ENCODE data around the gene CALHM1. TPM values are rescaled to one million over a fixed set of nuclear protein-coding genes. Genes with fewer than 3 reads are reported as not detected.

Gene CALHM1
- total and polyA plus RNA-seq, 8 donors, result 0.16 TPM; not detected in 7

- no peak overlapping the region for H3K4me3 ChIP-seq
- FAIRE-seq, result no peak
Observed at GRCh38 chr10:103457176-103457712, 1.5 kb downstream of the CALHM1 start.

GRCh38 chr10:103456074-103456660 is 2.5 kb downstream of the CALHM1 start:
- Histone ChIP-seq H3K27ac (no peak overlapping the region), H3K36me3 (no peaks in the 10 kb centered on the region), H3K4me1 (peaks cover 0 to 4% (median 0%) of the 10 kb centered on the region in 3 donors), H3K9me3 (no peaks in the 10 kb centered on the region), H3K4me3 (no peak overlapping the region), H3K27me3 (no peaks in the 10 kb centered on the region)
- intact Hi-C loops (cut with DNase I), result no loop called here
- no peak for ATAC-seq
- 86 to 90% methylated on average over 9 of the region's 9 CpGs for WGBS, 2 donors
- no peak for DNase-seq
- TF ChIP-seq CTCF (IDR thresholded peaks at IDR 0.05), result no peak
- no peak for FAIRE-seq

More at GRCh38 chr10:103457176-103457712, 1.5 kb downstream of the CALHM1 start:
- H3K27me3 ChIP-seq, result no peaks in the 10 kb centered on the region
- intact Hi-C loops (cut with DNase I), result no loop called here
- no peak for TF ChIP-seq CTCF (IDR thresholded peaks at IDR 0.05)
- H3K36me3 ChIP-seq, result no peaks in the 10 kb centered on the region
- DNase-seq (no peak), ATAC-seq (no peak)
- H3K4me1 ChIP-seq, result peaks cover 0 to 4% (median 0%) of the 10 kb centered on the region in 3 donors
- H3K9me3 ChIP-seq, result no peaks in the 10 kb centered on the region
- H3K27ac ChIP-seq, result no peak overlapping the region
- WGBS, 2 donors, result 75 to 84% methylated on average over 8 of the region's 8 CpGs

DNA sequence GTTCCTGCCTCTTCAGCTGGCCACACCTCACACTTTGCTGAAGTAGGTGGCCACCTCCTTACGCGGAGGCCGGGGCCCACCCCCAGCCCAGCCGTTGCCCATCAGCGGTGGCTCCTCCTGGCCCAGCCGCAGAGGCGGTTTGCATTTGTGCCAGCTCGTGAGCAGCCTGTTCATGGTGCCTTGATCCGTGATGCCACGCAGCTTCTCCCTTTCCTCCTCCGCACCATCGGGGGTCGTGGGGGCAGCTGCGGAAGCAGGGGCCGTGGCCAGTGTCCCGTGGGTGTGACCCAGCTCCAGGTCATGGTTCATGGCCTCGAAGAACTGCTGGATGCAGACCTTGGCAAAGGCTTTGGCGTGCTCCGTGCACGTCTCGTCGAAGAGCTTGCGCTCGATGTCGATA is 3.5 kb downstream of the CALHM1 start:
- DNase-seq (no peak), ATAC-seq (no peak), FAIRE-seq (no peak)
- no peak overlapping the region for H3K27ac ChIP-seq
- no peak overlapping the region for H3K4me3 ChIP-seq
- peaks cover 0 to 4% (median 0%) of the 10 kb centered on the region in 3 donors for H3K4me1 ChIP-seq
- no peaks in the 10 kb centered on the region for H3K36me3 ChIP-seq
- TF ChIP-seq CTCF (IDR thresholded peaks at IDR 0.05), result no peak
- intact Hi-C loops (cut with DNase I), result no loop called here
- no peaks in the 10 kb centered on the region for H3K9me3 ChIP-seq
- 83 to 87% methylated on average over 25 of the region's 25 CpGs for WGBS, 2 donors
- H3K27me3 ChIP-seq, result no peaks in the 10 kb centered on the region

GRCh38 chr10:103454026-103454425 is 4.7 kb downstream of the CALHM1 start:
- no peak for TF ChIP-seq CTCF (IDR thresholded peaks at IDR 0.05)
- H3K36me3 ChIP-seq, result no peaks in the 10 kb centered on the region
- 83% methylated on average over 4 of the region's 4 CpGs for WGBS, 2 donors
- H3K27ac ChIP-seq, result no peak overlapping the region
- peaks cover 0 to 4% (median 0%) of the 10 kb centered on the region in 3 donors for H3K4me1 ChIP-seq
- intact Hi-C loops (cut with DNase I), result no loop called here
- H3K9me3 ChIP-seq, result no peaks in the 10 kb centered on the region
- FAIRE-seq (no peak), DNase-seq (no peak), ATAC-seq (no peak)
- H3K4me3 ChIP-seq, result no peak overlapping the region
- H3K27me3 ChIP-seq, result no peaks in the 10 kb centered on the region
